D341Med (cell line): ENCODE measurements around the gene TRNP1.
"Not testable (repeated sequence)": the region's sequence is repeated elsewhere in the genome, so short reads cannot be mapped to it uniquely, and the experiment has no call there.

Experiments used
- DNase-seq: peaks from one replicate; pipeline ENCODE4 v3.0.0; 2012; ENCODE audit warnings: low spot score

TRNP1 gene

GRCh38 chr1:26993237-26994019 lies at the start of gene TRNP1:
TSS of gene TRNP1 (plus strand) at chr1:26993692. CDS start at chr1:26993787, 95 bp downstream.
- DNase-seq, result peak; percentile 93

GRCh38 chr1:26945138-26945537 lies 48.4 kb upstream of the TRNP1 start:
- DNase-seq, result no peak

- DNase-seq, result no peak
Measured at GRCh38 chr1:26945728-26946127, 47.8 kb upstream of the TRNP1 start.

GRCh38 chr1:26946270-26946669 lies 47.2 kb upstream of the TRNP1 start:
- no peak for DNase-seq

GRCh38 chr1:26948725-26949057 lies 44.8 kb upstream of the TRNP1 start:
- DNase-seq, result not testable (repeated sequence)

GRCh38 chr1:26949266-26949925 lies 44.1 kb upstream of the TRNP1 start:
- no peak for DNase-seq

- DNase-seq, result no peak
Measured at GRCh38 chr1:26949926-26950319, 43.6 kb upstream of the TRNP1 start.

- DNase-seq, result no peak
Measured at GRCh38 chr1:26950602-26951001, 42.9 kb upstream of the TRNP1 start.

GRCh38 chr1:26951216-26951615 lies 42.3 kb upstream of the TRNP1 start:
- peak; percentile 22 for DNase-seq

GRCh38 chr1:26951821-26952497 lies 41.5 kb upstream of the TRNP1 start:
- no peak for DNase-seq

GRCh38 chr1:26953374-26953773 lies 40.1 kb upstream of the TRNP1 start:
- no peak for DNase-seq

- DNase-seq, result no peak
Measured at GRCh38 chr1:26956321-26956720, 37.2 kb upstream of the TRNP1 start.

GRCh38 chr1:26957306-26957705 lies 36.2 kb upstream of the TRNP1 start:
- no peak for DNase-seq

GRCh38 chr1:26959270-26959669 lies 34.2 kb upstream of the TRNP1 start:
- DNase-seq, result no peak

- DNase-seq, result no peak
Measured at GRCh38 chr1:26959722-26960624, 33.5 kb upstream of the TRNP1 start, which contains the start of gene KDF1. TSS of gene KDF1 (minus strand) at chr1:26960468. CDS start at chr1:26952380, 8,088 bp downstream.

GRCh38 chr1:26960625-26960966 lies 32.9 kb upstream of the TRNP1 start:
- no peak for DNase-seq

GRCh38 chr1:26961826-26962225 lies 31.7 kb upstream of the TRNP1 start:
- no peak for DNase-seq

- no peak for DNase-seq
Measured at GRCh38 chr1:26965213-26965612, 28.3 kb upstream of the TRNP1 start.

- no peak for DNase-seq
Measured at GRCh38 chr1:26965628-26966027, 27.9 kb upstream of the TRNP1 start.

- no peak for DNase-seq
Measured at GRCh38 chr1:26970810-26971209, 22.7 kb upstream of the TRNP1 start.

GRCh38 chr1:26971590-26971989 lies 21.9 kb upstream of the TRNP1 start:
- DNase-seq, result no peak

- DNase-seq, result no peak
Measured at GRCh38 chr1:26972390-26972789, 21.1 kb upstream of the TRNP1 start.
